BE2C (cell line): ENCODE results near the gene LTB4R.

ENCODE experiments used
- DNase-seq: peaks from one replicate; pipeline ENCODE4 v3.0.0-alpha.2; 2020
- H3K27me3 ChIP-seq: fragments of 250-450 bp; sonication (Bioruptor Pico); 2 replicates; pipeline ENCODE4 v1.5.1; 2020; ENCODE audit warnings: mild to moderate bottlenecking
- H3K36me3 ChIP-seq: fragments of 250-450 bp; sonication (Bioruptor Pico); 2 replicates; pipeline ENCODE4 v1.5.1; 2020; ENCODE audit warnings: mild to moderate bottlenecking
- H3K4me1 ChIP-seq: fragments of 250-450 bp; sonication (Bioruptor Pico); 2 replicates; pipeline ENCODE4 v1.5.1; 2020
- H3K4me3 ChIP-seq: 2 replicates; pipeline ENCODE4 v1.5.1; 2011; ENCODE audit warnings: low read depth, low read length
- H3K9me3 ChIP-seq: fragments of 250-450 bp; sonication (Bioruptor Pico); 2 replicates; pipeline ENCODE4 v1.5.1; 2020
- TF ChIP-seq, protein P1 (sequence below): IDR thresholded peaks from 2 replicates; pipeline ENCODE4 v1.5.1; 2012; ENCODE audit warnings: mild to moderate bottlenecking, low read depth, low read length

LTB4R gene

DNA sequence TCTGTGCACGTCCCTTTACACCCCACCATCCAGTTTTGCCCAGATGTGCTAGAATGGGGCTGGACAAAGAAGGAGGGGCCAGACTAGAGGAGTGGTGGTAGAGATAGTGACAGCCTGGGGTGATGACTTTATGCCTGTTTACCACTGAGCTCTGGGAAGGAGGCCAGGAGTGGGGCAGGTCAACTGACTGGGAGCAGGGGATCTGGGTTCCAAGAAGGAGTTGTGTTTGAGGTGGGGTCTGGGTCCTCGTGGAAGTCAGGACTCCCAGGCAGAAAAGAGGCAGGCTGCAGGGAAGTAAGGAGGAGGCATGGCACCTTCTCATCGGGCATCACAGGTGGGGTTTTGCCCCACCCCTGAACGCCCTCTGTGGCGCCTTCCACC lies 1.0 kb upstream of the LTB4R start:
- Histone ChIP-seq H3K27me3 (no peaks in the 10 kb centered on the region; the same call in 1 of the 2 replicates), H3K36me3 (peaks cover 31% of the 10 kb centered on the region), H3K4me1 (no peaks in the 10 kb centered on the region), H3K9me3 (no peaks in the 10 kb centered on the region), H3K4me3 (no peak overlapping the region)
- no peak for DNase-seq
- TF ChIP-seq, protein P1, sequence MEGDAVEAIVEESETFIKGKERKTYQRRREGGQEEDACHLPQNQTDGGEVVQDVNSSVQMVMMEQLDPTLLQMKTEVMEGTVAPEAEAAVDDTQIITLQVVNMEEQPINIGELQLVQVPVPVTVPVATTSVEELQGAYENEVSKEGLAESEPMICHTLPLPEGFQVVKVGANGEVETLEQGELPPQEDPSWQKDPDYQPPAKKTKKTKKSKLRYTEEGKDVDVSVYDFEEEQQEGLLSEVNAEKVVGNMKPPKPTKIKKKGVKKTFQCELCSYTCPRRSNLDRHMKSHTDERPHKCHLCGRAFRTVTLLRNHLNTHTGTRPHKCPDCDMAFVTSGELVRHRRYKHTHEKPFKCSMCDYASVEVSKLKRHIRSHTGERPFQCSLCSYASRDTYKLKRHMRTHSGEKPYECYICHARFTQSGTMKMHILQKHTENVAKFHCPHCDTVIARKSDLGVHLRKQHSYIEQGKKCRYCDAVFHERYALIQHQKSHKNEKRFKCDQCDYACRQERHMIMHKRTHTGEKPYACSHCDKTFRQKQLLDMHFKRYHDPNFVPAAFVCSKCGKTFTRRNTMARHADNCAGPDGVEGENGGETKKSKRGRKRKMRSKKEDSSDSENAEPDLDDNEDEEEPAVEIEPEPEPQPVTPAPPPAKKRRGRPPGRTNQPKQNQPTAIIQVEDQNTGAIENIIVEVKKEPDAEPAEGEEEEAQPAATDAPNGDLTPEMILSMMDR: no peak

DNA sequence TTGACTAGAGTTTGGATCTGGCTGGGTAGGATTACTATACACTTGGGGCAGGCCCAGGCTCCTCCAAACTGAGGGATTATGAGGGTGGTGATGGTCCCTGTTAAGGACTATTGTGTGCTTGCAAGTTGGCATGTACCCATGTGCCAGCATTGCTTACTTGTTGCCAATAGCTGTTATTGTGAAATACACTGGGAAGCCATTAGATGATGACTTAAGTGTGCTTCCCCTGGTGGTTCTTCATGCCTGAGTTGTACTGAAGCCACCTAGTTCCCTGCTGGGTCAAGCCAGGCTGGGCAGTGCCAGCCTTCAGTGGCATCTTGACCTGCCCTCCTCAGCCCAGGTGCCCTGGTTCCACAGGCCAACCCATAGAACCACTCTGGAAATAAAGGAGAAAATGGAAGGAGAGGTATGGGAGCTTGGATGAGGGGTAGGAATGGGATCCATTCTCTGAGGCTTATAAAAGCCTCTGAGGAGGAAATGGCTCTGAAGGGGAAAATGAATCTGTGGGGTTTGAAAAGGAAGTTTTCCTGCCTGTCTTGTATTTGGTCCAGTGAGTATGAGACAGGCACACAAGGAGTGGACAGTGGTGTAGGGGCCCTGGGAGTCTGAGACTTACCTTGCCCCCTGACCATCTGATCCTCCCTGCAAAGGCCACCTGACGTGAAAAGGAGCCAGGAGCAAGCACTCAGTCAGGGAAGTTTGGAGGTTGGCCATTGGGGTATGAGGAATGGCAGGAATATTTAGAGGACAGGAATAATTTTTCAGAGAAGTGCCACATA lies 724 bp downstream of the LTB4R start:
- H3K9me3 ChIP-seq: peaks cover 10% of the 10 kb centered on the region
- H3K36me3 ChIP-seq: peaks cover 18% of the 10 kb centered on the region
- TF ChIP-seq, protein P1: no peak
- no peak overlapping the region for H3K4me3 ChIP-seq
- H3K4me1 ChIP-seq: peaks cover 3% of the 10 kb centered on the region
- no peak for DNase-seq
- peaks cover 16% of the 10 kb centered on the region for H3K27me3 ChIP-seq

DNA sequence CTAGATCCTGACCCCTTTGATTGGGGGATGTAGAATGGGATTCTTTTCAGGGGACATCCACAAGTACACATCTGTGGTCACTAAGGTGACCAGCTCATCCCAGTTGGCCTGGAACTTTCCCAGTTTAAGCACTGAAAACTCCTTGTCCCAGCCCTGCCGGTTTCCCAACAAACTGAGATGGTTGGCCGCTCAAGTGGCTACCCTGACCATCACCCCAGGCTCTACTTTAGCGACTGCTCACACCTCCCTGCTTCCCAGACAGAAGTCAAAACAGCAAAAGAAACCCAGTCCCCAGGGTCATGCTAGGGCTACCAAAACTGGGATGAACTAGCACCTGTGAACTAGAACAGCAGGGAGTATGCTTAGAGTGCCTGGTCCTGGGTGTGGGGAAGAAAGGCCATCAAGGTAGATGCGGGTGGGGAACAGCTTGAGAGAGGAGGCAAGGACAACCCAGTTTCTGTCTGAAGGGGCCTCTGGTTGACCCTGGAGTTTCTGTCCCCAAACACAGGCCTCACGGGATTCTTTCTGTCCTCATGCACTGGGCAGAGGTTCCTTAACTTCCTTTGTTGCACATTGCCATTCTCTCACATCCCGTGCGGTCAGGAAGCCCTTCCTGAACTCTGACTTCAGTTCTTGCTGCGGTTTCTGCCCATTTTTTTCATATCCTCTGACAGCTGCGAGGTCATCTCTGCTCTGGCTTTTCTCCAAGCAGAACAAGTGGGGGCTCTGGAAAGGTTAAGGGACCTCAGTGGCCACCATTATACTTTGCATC lies 1.6 kb downstream of the LTB4R start:
- H3K9me3 ChIP-seq: peaks cover 10% of the 10 kb centered on the region
- no peak overlapping the region for H3K4me3 ChIP-seq
- DNase-seq: no peak
- H3K27me3 ChIP-seq: peaks cover 25% of the 10 kb centered on the region
- peaks cover 9% of the 10 kb centered on the region for H3K36me3 ChIP-seq
- peaks cover 3% of the 10 kb centered on the region for H3K4me1 ChIP-seq
- TF ChIP-seq, protein P1: no peak

DNA sequence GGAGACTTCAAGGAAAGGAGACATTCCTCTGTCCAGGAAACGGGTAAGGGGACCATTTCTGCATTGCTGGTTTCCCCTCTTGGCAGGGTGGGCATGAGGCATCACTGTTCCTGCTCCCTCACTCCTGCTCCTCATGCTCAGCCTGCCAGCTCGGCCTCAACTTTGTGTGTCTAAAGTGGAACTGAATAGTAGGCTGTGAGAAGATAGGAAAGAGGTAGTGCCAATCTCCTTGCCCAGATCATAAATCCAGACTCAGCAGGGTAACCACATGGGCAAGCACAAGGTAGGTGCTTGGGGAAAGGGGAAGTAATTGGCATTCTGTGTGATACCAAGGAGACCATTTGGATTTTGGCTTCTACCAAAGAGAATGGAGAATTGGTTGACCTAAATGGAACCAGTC lies 2.6 kb downstream of the LTB4R start:
- Histone ChIP-seq H3K36me3 (peaks cover 8% of the 10 kb centered on the region; the same call in 1 of the 2 replicates), H3K4me1 (peaks cover 3% of the 10 kb centered on the region), H3K4me3 (no peak overlapping the region), H3K9me3 (peaks cover 10% of the 10 kb centered on the region), H3K27me3 (peaks cover 35% of the 10 kb centered on the region)
- TF ChIP-seq, protein P1: no peak
- DNase-seq: no peak

DNA sequence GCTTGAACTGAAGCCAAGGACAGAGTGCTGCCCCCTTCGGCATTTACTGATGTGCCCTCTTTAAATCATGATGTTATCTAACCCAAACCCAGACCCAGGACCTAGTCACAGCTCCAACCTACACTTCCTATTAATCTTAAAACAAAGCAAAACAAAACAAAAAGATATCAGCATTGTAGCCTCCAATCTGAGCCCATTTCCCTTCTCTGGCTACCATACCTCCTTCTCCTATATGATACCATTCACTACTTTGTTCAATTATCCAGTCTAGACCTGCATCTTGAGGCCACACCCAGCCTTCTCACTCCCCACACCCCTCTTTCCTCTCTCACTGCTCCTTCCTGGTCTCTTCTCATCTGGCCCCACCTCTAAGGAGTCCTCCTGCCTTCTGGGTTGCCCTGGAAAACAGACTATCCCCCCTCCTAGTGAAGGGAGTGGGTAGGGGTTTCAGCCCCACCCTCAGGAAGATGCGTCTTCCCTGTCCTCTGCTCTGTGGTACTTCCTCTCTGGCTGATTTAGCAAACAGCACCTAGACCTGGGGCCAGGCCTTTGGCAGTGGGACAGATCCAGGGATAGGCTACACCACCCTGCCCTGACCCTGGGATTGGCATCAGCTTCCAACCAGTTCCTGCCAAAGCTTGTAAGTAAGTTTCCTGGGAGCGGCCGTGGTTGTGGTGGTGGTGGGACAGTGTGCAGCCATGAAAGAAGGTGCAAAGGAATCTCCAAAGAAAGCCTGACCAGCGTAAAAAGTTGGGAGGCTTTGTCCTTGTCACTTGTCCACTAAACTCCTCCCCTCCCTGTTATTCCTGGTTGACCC lies 3.3 kb downstream of the LTB4R start:
- no peak overlapping the region for H3K4me3 ChIP-seq
- peaks cover 10% of the 10 kb centered on the region for H3K9me3 ChIP-seq
- H3K4me1 ChIP-seq: peaks cover 3% of the 10 kb centered on the region
- peaks cover 41% of the 10 kb centered on the region for H3K27me3 ChIP-seq
- TF ChIP-seq, protein P1: no peak
- peaks cover 8% of the 10 kb centered on the region; the same call in 1 of the 2 replicates for H3K36me3 ChIP-seq
- DNase-seq: no peak
